Upper lobe of left lung (tissue), 6 donors: ENCODE measurements around the gene SCLY. TPM values are rescaled to one million over a fixed set of nuclear protein-coding genes. Genes with fewer than 3 reads are reported as not detected.
A peak's percentile ranks its signal among the peaks of the same experiment; 100 is the strongest.
"Not testable (repeated sequence)": the region's sequence is repeated elsewhere in the genome, so short reads cannot be mapped to it uniquely, and the experiment has no call there.

Experiments used
- ATAC-seq, 2 donors: fragments of 200-7000 bp; cut with Tn5 transposase; one replicate each; pipeline ENCODE4 v1.9.1; 2022; ENCODE audit warnings: mild to moderate bottlenecking in 2 of 2, moderate library complexity in 2 of 2; ENCODE audit not compliant: low FRiP score in 2 of 2
- DNase-seq, 2 donors: peaks; one replicate each; pipeline ENCODE4 v3.0.0-alpha.2; 2019 to 2020
- H3K27ac ChIP-seq, 4 donors: fragments of 200-600 bp; sonication (generic); one replicate each; pipeline ENCODE4 v1.5.1; 2016 to 2019
- H3K27me3 ChIP-seq, 4 donors: fragments of 200-600 bp; sonication (generic); one replicate each; pipeline ENCODE4 v1.5.1; 2017 to 2019
- H3K36me3 ChIP-seq, 4 donors: fragments of 200-600 bp; sonication (generic); one replicate each; pipeline ENCODE4 v1.5.1; 2016 to 2019
- H3K4me1 ChIP-seq, 4 donors: fragments of 200-600 bp; sonication (generic); one replicate each; pipeline ENCODE4 v1.5.1; 2018 to 2019
- H3K4me3 ChIP-seq, 4 donors: fragments of 200-600 bp; sonication (generic); one replicate each; pipeline ENCODE4 v1.5.1; 2017 to 2019; ENCODE audit warnings: mild to moderate bottlenecking in 2 of 4, moderate library complexity in 1 of 4
- H3K9me3 ChIP-seq, 4 donors: fragments of 200-600 bp; sonication (generic); one replicate each; pipeline ENCODE4 v1.5.1; 2018 to 2019
- EP300 ChIP-seq, 4 donors: sonication (generic); formaldehyde crosslinking; IDR thresholded peaks; one replicate each; pipeline ENCODE4 v1.5.1; 2017; ENCODE audit warnings: antibody characterized with exemption in 4 of 4, control low read depth in 2 of 4
- POLR2A ChIP-seq, 4 donors: fragments of 450-650 bp; IDR thresholded peaks; one replicate each; pipeline ENCODE4 v1.5.1; 2016 to 2017; ENCODE audit warnings: antibody characterized with exemption in 4 of 4, mild to moderate bottlenecking in 2 of 4
- POLR2AphosphoS5 ChIP-seq, 2 donors: sonication (generic); formaldehyde crosslinking; IDR thresholded peaks; one replicate each; pipeline ENCODE4 v1.5.1; 2017; ENCODE audit warnings: antibody characterized with exemption in 2 of 2
- WGBS, 2 donors: methylation state at CpG; one replicate each; pipeline ENCODE4 v1.1.5; 2017 to 2018; 5-methylcytosine and 5-hydroxymethylcytosine counted together
- total RNA-seq, 6 donors: library from RNA; depleted of rRNA in 4 of 6; stranded (reverse); fragments of >200 nt in 4 of 6; gene quantifications; one replicate each; pipeline versions ENCODE4 v1.1.0 to v1.2.1, GENCODE V29; 2016 to 2021
- TF ChIP-seq, protein P1 (sequence below), 6 experiments: fragments of 450-650 bp in 4 of 6; fragments of 200-600 bp in 2 of 6; sonication (generic) in 2 of 6; IDR thresholded peaks; one replicate each; pipeline ENCODE4 v1.5.1; 2016 to 2019; ENCODE audit warnings: antibody characterized with exemption in 6 of 6
- donor health status: DM: no; HTN: no; CAD: no; lungs with moderate emphysema.
- donor health status: DM: no; HTN: yes; CAD: no; lungs with severe emphysema.

SCLY gene
- total RNA-seq, 6 donors from 2014 or later = 9.4 to 19.9 (median 11.1) TPM

DNA sequence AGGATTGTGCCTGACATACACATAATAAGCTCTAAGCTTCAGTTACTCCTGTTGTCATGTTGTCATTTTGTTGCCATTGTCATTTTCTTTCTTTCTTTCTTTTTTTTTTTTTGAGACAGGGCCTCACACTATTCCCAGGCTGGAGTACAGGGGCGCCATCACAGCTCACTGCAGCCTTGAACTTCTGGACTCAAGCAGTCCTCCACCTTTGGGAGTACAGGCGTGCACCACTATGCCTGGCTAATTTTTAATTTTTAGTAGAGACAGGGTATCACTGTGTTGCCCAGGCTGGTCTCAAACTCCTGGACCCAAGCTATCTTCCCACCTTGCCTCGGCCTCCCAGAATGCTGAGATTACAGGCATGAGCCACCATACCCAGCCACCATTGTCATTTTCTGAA, 30.9 kb upstream of the SCLY start:
- Histone ChIP-seq H3K27ac (no peak overlapping the region), H3K4me3 (no peak overlapping the region), H3K27me3 (no peaks in the 10 kb centered on the region), H3K4me1 (no peaks in the 10 kb centered on the region), H3K9me3 (no peaks in the 10 kb centered on the region), H3K36me3 (peaks cover 0 to 70% (median 27%) of the 10 kb centered on the region in 4 donors)
- DNase-seq (no peak), ATAC-seq (no peak)
- WGBS, 2 donors = 100% methylated on average over 2 to 3 of the region's 3 CpGs
- no peak for TF ChIP-seq POLR2AphosphoS5 (IDR thresholded peaks at IDR 0.05)
- TF ChIP-seq, protein P1, sequence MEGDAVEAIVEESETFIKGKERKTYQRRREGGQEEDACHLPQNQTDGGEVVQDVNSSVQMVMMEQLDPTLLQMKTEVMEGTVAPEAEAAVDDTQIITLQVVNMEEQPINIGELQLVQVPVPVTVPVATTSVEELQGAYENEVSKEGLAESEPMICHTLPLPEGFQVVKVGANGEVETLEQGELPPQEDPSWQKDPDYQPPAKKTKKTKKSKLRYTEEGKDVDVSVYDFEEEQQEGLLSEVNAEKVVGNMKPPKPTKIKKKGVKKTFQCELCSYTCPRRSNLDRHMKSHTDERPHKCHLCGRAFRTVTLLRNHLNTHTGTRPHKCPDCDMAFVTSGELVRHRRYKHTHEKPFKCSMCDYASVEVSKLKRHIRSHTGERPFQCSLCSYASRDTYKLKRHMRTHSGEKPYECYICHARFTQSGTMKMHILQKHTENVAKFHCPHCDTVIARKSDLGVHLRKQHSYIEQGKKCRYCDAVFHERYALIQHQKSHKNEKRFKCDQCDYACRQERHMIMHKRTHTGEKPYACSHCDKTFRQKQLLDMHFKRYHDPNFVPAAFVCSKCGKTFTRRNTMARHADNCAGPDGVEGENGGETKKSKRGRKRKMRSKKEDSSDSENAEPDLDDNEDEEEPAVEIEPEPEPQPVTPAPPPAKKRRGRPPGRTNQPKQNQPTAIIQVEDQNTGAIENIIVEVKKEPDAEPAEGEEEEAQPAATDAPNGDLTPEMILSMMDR (IDR thresholded peaks at IDR 0.05) = no peak
- TF ChIP-seq EP300 (IDR thresholded peaks at IDR 0.05) = no peak
- TF ChIP-seq POLR2A (IDR thresholded peaks at IDR 0.05) = no peak

DNA sequence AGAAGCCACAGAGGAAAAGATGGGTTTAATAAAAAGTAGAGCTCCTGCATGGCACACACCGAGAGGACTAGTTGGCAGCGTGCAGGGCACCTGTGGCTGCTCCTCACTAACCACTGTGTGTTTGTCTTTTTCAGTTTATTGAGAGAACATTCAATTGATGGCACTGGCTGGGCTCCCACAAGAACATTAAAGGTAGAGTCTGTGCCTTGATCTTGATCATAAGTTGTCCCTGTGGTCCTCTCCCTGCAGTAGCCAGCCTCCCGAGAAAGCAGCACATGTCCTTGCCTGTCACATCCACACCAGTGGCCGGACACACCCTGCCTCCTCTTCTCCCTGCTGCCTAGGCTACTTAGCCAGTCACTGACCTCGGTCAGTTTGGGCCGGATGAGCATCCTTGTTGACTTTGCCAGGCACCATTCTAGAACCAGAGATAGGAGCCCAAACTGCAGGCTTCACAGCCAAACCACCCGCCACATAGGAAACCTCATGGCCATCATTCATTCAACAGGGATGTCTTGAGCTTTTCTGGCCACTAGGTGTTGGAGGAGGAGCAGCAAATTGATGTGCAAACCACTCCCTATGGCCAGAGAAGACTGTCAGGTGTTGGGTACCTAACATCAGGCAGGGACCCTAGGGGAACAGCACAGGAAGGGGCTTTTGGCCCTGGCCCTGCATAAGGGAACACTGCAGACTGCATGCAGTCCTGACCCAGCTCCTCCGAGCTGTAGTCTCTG, 30.2 kb upstream of the SCLY start:
- H3K4me1 ChIP-seq = no peaks in the 10 kb centered on the region
- ATAC-seq (no peak), DNase-seq (no peak)
- H3K27ac ChIP-seq = no peak overlapping the region
- 92% methylated on average over 7 to 8 of the region's 8 CpGs for WGBS, 2 donors
- TF ChIP-seq, protein P1 (IDR thresholded peaks at IDR 0.05) = no peak
- H3K4me3 ChIP-seq = no peak overlapping the region
- H3K27me3 ChIP-seq = no peaks in the 10 kb centered on the region
- no peaks in the 10 kb centered on the region for H3K9me3 ChIP-seq
- H3K36me3 ChIP-seq = peaks cover 0 to 73% (median 24%) of the 10 kb centered on the region in 4 donors

DNA sequence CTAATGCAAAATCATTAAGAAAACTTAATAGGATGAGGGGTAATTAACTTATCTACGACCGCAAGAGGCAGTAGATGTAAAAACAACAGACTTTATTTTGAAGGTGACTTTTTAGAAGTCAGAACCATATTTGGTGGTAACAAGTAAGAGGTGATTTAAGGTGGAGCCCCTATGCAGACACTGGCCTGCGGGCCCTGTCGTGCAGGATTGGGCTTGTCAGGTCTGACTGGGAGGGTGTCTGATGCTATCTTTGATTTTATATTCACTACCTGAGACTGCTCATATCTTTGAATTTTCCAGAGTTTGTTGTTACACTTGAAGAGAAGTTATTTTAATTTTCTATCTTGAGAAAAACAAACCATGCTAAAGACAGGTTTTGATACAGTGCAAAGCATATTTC, 29.1 kb upstream of the SCLY start:
- TF ChIP-seq POLR2A (IDR thresholded peaks at IDR 0.05) = no peak
- TF ChIP-seq EP300 (IDR thresholded peaks at IDR 0.05) = no peak
- TF ChIP-seq POLR2AphosphoS5 (IDR thresholded peaks at IDR 0.05) = no peak
- TF ChIP-seq, protein P1 (IDR thresholded peaks at IDR 0.05) = no peak
- ATAC-seq = no peak
- Histone ChIP-seq H3K4me1 (no peaks in the 10 kb centered on the region), H3K9me3 (no peaks in the 10 kb centered on the region), H3K4me3 (no peak overlapping the region), H3K27me3 (no peaks in the 10 kb centered on the region), H3K27ac (no peak overlapping the region), H3K36me3 (peaks cover 0 to 72% (median 31%) of the 10 kb centered on the region in 4 donors)
- DNase-seq = no peak
- 98 to 99% methylated on average over 4 of the region's 4 CpGs for WGBS, 2 donors

DNA sequence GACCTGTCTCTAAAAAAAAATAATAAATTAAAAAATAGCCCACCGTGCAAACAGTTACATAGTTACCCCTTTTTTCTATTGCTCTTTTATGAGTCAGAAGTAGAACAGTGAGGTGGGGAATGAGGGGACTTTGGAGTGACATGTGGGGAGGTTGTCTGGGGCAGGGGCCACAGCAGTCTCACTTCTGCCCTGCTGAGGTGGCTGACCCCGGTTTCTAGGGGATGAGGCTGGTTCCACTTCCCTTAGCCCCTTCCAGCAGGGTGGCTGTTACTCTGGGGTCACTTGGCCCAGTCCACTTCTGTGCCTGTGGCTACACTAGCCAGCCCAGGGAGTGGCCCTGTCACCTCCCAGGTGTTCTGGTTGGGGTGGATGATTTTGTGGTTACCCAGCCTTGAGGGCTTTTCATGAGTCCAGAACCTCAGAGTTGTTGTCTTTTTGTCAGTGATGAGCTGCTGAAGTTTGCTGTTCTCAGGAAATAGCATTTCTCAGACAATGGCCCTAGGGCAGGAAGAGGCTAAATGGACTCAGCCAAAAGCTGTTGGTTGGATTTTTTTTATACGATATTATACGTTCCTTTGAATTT, 28.0 kb upstream of the SCLY start:
- DNase-seq = no peak
- no peaks in the 10 kb centered on the region for H3K4me1 ChIP-seq
- no peaks in the 10 kb centered on the region for H3K9me3 ChIP-seq
- H3K36me3 ChIP-seq = peaks cover 3 to 72% (median 39%) of the 10 kb centered on the region in 4 donors
- 66 to 69% methylated on average over 4 of the region's 4 CpGs for WGBS, 2 donors
- no peak for TF ChIP-seq POLR2AphosphoS5 (IDR thresholded peaks at IDR 0.05)
- TF ChIP-seq EP300 (IDR thresholded peaks at IDR 0.05) = no peak
- TF ChIP-seq, protein P1 (IDR thresholded peaks at IDR 0.05) = no peak
- TF ChIP-seq POLR2A (IDR thresholded peaks at IDR 0.05) = no peak
- H3K27ac ChIP-seq = no peak overlapping the region
- ATAC-seq = peak in 1 of 2 donors; percentile 39
- no peaks in the 10 kb centered on the region for H3K27me3 ChIP-seq
- no peak overlapping the region for H3K4me3 ChIP-seq

DNA sequence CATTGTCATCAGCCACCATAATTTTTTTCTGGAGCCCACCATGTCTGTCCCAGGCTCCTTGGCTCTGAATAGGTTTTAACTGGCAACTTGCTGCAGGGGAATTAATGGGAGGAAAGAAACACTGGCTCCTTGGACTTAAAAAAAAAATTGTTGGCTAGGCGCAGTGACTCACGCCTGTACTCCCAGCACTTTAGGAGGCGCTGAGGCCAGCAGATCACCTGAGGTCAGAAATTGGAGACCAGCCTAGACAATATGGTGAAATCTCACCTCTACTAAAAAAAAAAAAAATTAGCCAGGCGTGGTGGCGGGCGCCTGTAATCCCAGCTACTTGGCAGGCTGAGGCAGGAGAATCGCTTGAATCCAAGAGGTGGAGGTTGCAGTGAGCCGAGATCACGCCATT, 26.8 kb upstream of the SCLY start:
- H3K4me1 ChIP-seq, H3K4me3 ChIP-seq, H3K27me3 ChIP-seq, H3K9me3 ChIP-seq, H3K27ac ChIP-seq, DNase-seq, ATAC-seq: not testable (repeated sequence)
- H3K36me3 ChIP-seq = peaks cover 8 to 83% (median 46%) of the 10 kb centered on the region in 4 donors
- 95 to 97% methylated on average over 9 of the region's 9 CpGs for WGBS, 2 donors
